ENCODE data around the gene TBL1X. TPM values are rescaled to one million over a fixed set of nuclear protein-coding genes. Genes with fewer than 3 reads are reported as not detected.

Gene TBL1X
- total RNA-seq, 6 experiments from 2014 or later: 18.0 to 40.7 (median 20.8) TPM

GRCh38 chrX:9658409-9658808 lies 193.6 kb downstream of the TBL1X start:
- no peaks in the 10 kb centered on the region for H3K4me1 ChIP-seq
- intact Hi-C loops (cut with DNase I): no loop called here
- H3K4me3 ChIP-seq: no peak overlapping the region
- H3K9me3 ChIP-seq: no peaks in the 10 kb centered on the region
- H3K27me3 ChIP-seq: no peaks in the 10 kb centered on the region
- ATAC-seq (no peak), DNase-seq (no peak)
- no peak overlapping the region for H3K27ac ChIP-seq
- WGBS (ENCODE audit: insufficient coverage, low coverage, low lambda C conversion rate, missing lambda C conversion rate): 66% methylated on average over 3 of the region's 4 CpGs
- no peaks in the 10 kb centered on the region for H3K36me3 ChIP-seq
- TF ChIP-seq CTCF (IDR thresholded peaks at IDR 0.05) (no peak), POLR2A (IDR thresholded peaks at IDR 0.05) (no peak)

GRCh38 chrX:9659571-9660195 lies 194.8 kb downstream of the TBL1X start:
- no peaks in the 10 kb centered on the region for H3K36me3 ChIP-seq
- no peak overlapping the region for H3K4me3 ChIP-seq
- no peak for ATAC-seq
- intact Hi-C loops (cut with DNase I): no loop called here
- 82% methylated on average over 16 of the region's 17 CpGs for WGBS (ENCODE audit: insufficient coverage, low coverage, low lambda C conversion rate, missing lambda C conversion rate)
- no peaks in the 10 kb centered on the region for H3K9me3 ChIP-seq
- H3K27ac ChIP-seq: no peak overlapping the region
- no peak for DNase-seq
- no peaks in the 10 kb centered on the region for H3K27me3 ChIP-seq
- H3K4me1 ChIP-seq: no peaks in the 10 kb centered on the region
- TF ChIP-seq POLR2A (IDR thresholded peaks at IDR 0.05): no peak
- no peak for TF ChIP-seq CTCF (IDR thresholded peaks at IDR 0.05)

- TF ChIP-seq POLR2A (IDR thresholded peaks at IDR 0.05): no peak
- TF ChIP-seq CTCF (IDR thresholded peaks at IDR 0.05): no peak
- intact Hi-C loops (cut with DNase I): no loop called here
- no peaks in the 10 kb centered on the region for H3K4me1 ChIP-seq
- no peaks in the 10 kb centered on the region for H3K36me3 ChIP-seq
- H3K27ac ChIP-seq: no peak overlapping the region
- no peak overlapping the region for H3K4me3 ChIP-seq
- no peaks in the 10 kb centered on the region for H3K9me3 ChIP-seq
- 61% methylated on average over 4 of the region's 4 CpGs for WGBS (ENCODE audit: insufficient coverage, low coverage, low lambda C conversion rate, missing lambda C conversion rate)
- ATAC-seq (peak in 2 of 4 donors; percentile 46 to 72), DNase-seq (no peak)
- H3K27me3 ChIP-seq: no peaks in the 10 kb centered on the region
Measured at GRCh38 chrX:9662148-9662547, 197.3 kb downstream of the TBL1X start.

- Histone ChIP-seq H3K9me3 (no peaks in the 10 kb centered on the region), H3K27ac (no peak overlapping the region), H3K4me1 (no peaks in the 10 kb centered on the region), H3K36me3 (no peaks in the 10 kb centered on the region), H3K4me3 (no peak overlapping the region), H3K27me3 (no peaks in the 10 kb centered on the region)
- intact Hi-C loops (cut with DNase I): no loop called here
- WGBS (ENCODE audit: insufficient coverage, low coverage, low lambda C conversion rate, missing lambda C conversion rate): 98% methylated on average over 6 of the region's 6 CpGs
- no peak for DNase-seq
- ATAC-seq: no peak
- TF ChIP-seq CTCF (IDR thresholded peaks at IDR 0.05) (no peak), POLR2A (IDR thresholded peaks at IDR 0.05) (no peak)
Measured at GRCh38 chrX:9663216-9663615, 198.4 kb downstream of the TBL1X start.

GRCh38 chrX:9664224-9664623 lies 199.4 kb downstream of the TBL1X start:
- Histone ChIP-seq H3K4me3 (no peak overlapping the region), H3K4me1 (no peaks in the 10 kb centered on the region), H3K27me3 (no peaks in the 10 kb centered on the region), H3K27ac (no peak overlapping the region), H3K36me3 (no peaks in the 10 kb centered on the region), H3K9me3 (no peaks in the 10 kb centered on the region)
- intact Hi-C loops (cut with DNase I): no loop called here
- WGBS (ENCODE audit: insufficient coverage, low coverage, low lambda C conversion rate, missing lambda C conversion rate): 62% methylated on average over 5 of the region's 6 CpGs
- ATAC-seq: no peak
- TF ChIP-seq CTCF (IDR thresholded peaks at IDR 0.05): no peak
- DNase-seq: no peak
